ENCODE measurements around the gene BLOC1S2.
"Not testable (repeated sequence)": the region's sequence is repeated elsewhere in the genome, so short reads cannot be mapped to it uniquely, and the experiment has no call there.

BLOC1S2 gene

GRCh38 chr10:100286051-100287033 is at the start of gene BLOC1S2:
TSS of gene BLOC1S2 (minus strand) at chr10:100286680. CDS start at chr10:100286659, 21 bp downstream.
- DNase-seq: peak; percentile 90

GRCh38 chr10:100334762-100335161 is 48.3 kb upstream of the BLOC1S2 start:
- DNase-seq: no peak

- peak; percentile 26 for DNase-seq
These were observed 47.4 kb upstream of the BLOC1S2 start for GRCh38 chr10:100333661-100334440.

DNA sequence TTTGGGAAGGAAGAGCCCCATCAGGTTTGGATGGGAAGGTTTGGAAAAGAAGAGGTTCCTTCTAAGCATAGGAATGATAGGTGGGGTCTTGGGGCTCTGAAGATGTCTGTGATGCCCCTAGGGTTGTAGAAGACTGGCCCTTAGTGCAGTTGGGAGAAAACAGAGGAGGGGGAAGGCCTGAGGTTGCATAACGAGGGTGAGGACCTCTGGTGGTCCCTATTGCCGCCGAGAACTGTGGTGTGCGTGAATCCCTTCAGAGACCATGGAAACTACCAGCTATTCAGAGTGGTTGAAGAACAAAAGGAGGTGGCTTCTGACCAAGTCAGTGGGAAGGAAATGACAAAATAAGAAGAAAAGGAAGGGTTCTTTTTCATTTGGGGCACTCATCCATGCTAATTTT is 46.6 kb upstream of the BLOC1S2 start:
- DNase-seq: no peak

GRCh38 chr10:100330079-100330478 is 43.6 kb upstream of the BLOC1S2 start, which contains the start of gene PKD2L1:
TSS of gene PKD2L1 (minus strand) at chr10:100330228. CDS start at chr10:100330103, 125 bp downstream.
- no peak for DNase-seq

DNA sequence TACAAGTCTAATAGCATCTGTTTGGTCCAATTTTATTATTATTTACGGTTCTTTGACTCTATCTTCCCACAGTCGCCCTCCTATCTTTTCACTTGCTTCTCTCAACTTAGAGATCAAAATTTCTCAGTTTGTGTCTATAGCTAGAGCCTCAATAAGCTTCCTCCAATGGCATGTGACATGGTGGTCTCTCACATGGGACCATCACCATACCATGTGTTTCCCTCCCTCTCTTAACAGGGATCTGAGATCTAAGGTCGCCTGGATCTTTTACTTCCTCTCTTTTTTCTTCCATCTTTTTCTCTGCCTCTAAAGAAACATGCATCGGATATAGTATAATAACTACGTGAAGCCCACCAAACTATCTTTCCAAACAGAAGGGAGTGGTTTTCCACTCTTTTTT is 41.7 kb upstream of the BLOC1S2 start:
- no peak for DNase-seq

DNA sequence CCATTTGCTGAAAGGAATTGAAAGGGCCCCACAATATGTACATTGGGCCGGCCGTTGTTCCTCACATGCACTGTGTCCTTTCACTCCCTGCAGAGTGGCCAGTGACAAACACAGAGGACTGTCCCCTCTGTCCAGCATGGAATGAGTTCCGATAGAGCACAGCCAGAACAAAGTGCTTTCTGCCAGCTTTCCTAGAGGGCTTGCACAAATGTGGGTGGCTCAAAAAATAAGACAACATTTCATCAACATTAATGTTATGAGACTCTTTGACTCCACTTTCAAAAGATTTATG is 41.2 kb upstream of the BLOC1S2 start:
- DNase-seq: no peak

GRCh38 chr10:100327007-100327717 is 40.7 kb upstream of the BLOC1S2 start:
- no peak for DNase-seq

DNA sequence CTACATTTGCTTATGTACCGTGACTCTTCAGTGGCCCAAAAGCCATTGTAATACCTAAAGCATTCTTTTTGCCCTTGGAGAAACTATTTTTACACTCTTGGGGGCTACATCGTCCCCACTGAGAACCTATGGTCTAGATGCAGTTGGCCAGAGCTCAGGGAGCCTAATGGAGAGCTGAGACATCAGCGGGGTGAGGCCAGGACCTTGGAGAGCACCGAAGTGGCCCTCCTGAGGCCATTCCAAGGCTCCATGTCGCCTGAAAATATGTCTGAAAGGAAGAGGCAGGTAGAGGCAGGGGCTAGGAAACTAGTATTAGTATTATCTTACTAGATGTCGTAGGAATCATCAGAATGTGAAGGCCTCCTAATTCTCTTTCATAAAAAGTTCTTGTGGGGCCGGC is 38.7 kb upstream of the BLOC1S2 start:
- DNase-seq: no peak

DNA sequence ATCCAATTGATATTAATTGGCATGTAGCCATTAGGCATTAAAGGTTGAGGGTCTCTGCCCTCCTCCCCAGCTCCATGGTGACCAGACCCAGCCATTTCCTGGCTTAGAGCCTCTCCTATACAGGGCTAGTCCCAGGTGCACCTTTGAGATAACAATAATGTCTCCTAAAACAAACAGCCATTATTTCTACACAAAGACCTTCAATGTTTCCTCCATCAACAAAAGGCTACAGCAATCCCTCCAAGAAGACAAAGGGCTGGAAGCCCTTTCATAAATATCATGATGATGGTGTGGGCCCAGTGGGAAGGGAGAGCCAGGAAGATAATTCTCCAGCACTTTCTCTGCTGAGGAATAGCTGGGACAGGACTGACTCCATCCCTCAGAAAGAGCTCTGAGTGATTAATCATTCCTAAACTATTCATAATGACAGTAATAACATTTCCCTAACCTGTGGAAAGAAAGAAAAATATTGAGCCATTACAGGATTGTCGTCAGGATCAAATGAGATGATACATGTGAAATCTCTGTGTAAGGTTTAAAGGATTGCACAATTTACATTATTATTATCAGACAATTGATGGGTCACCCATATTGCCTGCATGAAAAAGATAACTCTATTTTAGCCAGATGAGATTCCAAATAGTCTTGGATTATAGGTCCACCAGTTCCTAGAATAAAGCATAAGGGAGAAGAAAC is 33.4 kb upstream of the BLOC1S2 start:
- no peak for DNase-seq

- DNase-seq: no peak
These were observed 31.7 kb upstream of the BLOC1S2 start for GRCh38 chr10:100318207-100318606.

DNA sequence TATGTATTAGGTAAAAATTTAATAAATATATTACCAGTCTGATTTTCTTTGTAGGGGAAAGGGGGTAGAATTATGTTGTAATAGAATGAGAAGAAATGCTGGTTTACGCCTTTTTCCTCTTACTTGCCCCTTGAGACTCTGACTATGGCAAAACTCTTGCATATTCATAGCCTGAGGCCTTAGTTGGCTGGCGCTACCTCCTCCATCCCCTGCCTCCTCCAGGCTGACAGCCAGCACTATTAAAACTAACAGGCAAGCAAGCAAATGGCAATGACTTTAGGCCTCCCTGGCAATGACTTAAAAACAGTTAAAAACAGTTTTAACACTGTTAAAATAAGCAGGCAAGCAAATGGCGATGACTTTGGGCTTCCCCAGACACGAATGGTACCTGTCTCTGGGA is 29.1 kb upstream of the BLOC1S2 start:
- no peak for DNase-seq

DNA sequence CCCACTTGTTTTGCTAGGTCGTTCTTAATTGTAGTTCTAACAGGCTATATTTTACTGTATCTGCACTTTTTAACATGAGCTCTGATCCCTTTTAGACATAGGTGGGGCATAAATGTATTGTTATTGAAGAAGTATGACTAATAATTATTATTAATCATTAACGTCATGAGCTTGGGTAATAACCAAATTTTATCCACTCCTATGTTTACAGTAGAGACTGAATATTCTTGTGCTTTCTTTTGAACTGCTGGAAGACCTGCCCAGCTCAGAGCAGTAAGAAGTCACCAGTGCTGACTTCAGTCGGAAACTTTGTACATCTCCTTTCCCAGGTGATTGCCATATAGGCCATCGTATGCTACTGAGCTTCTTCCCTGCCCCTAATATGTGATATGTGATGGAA is 24.8 kb upstream of the BLOC1S2 start:
- DNase-seq: no peak

- peak; percentile 48 for DNase-seq
These were observed 21.2 kb upstream of the BLOC1S2 start for GRCh38 chr10:100307684-100308083.

- DNase-seq: no peak
These were observed 20.4 kb upstream of the BLOC1S2 start for GRCh38 chr10:100306861-100307260.

- no peak for DNase-seq
These were observed 17.9 kb upstream of the BLOC1S2 start for GRCh38 chr10:100304414-100304813.

- DNase-seq: peak; percentile 26
These were observed 17.3 kb upstream of the BLOC1S2 start for GRCh38 chr10:100303724-100304319.

DNA sequence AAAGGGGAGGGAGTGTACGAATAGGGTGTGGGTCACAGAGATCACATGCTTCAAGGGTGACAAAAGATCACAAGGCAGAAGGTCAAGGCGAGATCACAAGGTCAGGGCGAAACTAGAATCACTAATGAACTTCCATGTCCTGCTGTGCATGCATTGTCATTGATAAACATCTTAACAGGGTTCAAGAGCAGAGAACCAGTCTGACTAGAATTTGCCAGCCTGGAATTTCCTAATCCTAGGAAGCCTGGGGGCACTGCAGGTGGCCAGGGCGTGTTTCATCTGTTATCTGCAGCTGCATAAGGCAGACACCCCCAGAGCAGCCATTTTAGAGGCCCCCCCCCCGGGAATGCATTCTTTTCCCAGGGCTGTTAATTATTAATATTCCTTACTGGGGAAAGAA is 14.6 kb upstream of the BLOC1S2 start:
- not testable (repeated sequence) for DNase-seq

DNA sequence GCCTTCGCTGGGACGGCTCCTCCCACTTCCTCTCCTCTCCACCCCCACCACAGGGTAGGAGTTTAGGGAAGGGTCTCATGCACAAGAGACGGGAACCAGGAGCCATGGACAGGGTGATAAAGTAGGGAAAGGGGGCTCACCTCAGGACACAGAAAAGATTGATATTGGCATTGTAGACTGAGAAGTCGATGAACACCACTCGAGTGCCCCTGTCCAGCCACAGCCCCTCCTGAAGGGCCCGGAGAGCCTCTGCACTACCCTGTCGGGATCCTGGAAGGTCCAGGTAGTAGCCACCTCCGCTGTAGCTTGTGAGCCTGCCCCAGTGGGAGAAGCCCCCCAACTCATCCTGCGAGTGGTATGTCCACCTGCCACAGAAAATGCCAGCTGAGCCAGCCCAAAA is 10.8 kb upstream of the BLOC1S2 start:
- DNase-seq: no peak

- DNase-seq: no peak
These were observed 6.6 kb upstream of the BLOC1S2 start for GRCh38 chr10:100293066-100293465.

- not testable (repeated sequence) for DNase-seq
These were observed 5.8 kb upstream of the BLOC1S2 start for GRCh38 chr10:100292300-100292699.

- no peak for DNase-seq
These were observed 4.9 kb upstream of the BLOC1S2 start for GRCh38 chr10:100291356-100291755.

Measured in EL (cell line).